Activated naive CD8-positive, alpha-beta T cell treated with anti-CD3 and anti-CD28 coated beads, Interleukin-2, amount 50 U/mL, for 16 hours (primary cell): ENCODE measurements around the gene ZFAND3.
"Not testable (repeated sequence)": the region's sequence is repeated elsewhere in the genome, so short reads cannot be mapped to it uniquely, and the experiment has no call there.

Source experiments
- DNase-seq: peaks from one replicate; pipeline ENCODE4 v3.0.0-alpha.2; 2020; ENCODE audit warnings: low read depth, low spot score

Gene ZFAND3

DNA sequence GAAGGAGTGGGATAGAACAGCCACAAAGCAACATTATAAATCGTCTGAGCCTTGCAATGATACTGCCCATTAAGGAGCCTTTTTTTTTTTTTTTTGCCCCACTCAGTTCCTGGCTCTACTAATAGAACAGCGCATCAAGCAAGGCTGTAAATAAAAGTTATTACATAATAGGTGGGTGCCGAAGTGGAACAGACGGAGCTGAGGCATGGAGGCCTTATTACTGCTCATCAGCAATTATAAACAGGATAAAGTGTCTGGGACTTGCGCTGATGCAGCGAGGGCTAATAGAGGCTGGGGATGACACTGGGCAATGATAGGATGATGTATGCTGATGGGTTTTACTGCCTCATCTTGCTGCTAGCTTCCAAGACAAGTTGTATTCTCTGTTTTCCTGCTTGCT lies 272.1 kb downstream of the ZFAND3 start:
- no peak for DNase-seq

DNA sequence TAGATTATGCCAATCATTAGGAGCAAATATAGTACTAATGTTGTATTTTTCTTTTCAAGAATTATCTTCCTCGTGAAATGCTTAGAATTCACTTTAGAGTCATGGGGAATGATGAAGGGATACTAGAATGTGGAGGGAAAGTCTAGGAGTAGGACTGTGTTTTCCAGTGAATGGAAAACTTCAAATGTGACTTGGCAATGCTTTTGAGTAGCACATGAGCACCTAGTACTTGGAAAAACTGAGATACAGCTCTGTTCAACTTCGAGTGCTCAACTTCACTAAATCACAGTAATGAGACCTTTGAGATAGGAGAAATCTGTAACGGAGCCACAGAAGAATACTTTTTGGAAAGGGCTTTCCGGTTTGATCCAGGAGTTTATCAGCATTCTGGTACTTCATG lies 272.9 kb downstream of the ZFAND3 start:
- DNase-seq = no peak

DNA sequence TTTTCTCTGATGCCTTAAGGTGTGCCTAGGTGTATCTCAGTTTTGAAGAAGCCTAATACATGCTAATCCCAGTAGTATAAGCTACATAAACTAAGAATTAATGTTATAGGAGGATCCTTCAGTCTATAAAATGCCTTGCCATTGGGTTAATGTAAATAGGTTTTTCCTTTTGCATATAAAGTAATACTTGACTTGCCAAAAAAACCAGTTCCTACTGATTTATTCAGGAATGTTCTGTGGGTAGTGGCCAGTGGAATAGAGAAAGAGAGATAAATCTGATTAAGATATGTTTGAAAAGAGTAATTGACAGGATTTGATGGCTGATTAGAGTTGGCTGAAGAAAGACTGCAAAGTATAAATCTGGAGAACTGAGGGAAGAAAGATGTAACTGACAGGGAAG lies 273.4 kb downstream of the ZFAND3 start:
- no peak for DNase-seq

GRCh38 chr6:38095054-38095453 lies 275.5 kb downstream of the ZFAND3 start:
- DNase-seq = no peak

DNA sequence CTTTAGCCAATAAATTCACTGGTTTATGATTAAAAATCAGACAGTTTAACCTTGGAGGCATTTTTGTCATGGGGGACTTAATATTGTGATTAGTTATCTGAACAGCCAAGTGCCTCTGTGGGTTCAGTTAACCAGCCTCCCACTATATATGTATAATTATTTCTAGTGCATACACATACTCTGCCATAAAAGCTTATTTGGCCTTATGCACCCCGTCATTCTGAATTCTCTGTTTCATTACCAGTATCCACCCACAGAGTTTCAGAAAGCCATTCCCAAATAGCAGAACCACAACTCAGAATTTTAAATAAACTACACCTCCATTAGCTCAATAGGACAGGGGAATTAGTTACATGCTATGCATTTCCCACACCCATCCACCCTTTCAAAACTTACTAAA lies 279.7 kb downstream of the ZFAND3 start:
- DNase-seq = no peak

GRCh38 chr6:38100380-38100779 lies 280.9 kb downstream of the ZFAND3 start:
- no peak for DNase-seq

DNA sequence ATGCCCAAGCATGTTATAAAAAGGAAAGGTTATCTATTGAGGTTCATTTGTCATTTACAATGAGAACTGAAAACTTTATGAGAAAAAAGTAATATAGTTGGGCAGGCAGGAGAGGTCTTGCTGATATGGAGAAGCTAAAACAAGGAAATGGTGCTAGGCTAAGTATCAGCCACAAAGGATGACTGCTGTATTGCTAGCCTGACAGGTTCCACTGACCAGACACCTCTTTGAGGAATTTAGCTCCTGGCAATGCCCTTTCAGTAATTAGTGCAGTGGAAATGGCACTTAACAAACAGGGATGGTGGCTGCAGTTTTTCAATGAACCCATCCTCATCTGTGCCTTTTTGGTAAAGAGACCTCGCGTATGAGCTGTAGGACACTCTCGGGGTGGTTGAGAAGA lies 284.4 kb downstream of the ZFAND3 start:
- DNase-seq = no peak

DNA sequence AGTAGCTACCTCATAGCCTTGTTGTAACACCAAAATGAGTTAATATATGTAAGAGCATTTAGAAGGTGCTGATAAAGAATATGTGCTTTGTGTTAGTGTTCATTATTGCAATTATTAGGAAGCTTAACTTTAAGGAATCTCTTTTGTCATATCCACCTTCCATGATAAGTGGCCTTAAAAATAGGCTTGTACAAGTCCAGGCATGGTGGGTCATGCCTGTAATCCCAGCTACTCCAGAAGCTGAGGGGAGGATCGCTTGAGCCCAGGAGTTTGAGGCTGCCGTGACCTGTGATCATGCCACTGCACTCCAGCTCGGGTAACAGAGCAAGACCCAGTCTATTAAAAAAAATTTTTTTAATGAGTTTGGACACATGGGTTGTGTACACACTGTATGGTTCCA lies 285.5 kb downstream of the ZFAND3 start:
- no peak for DNase-seq

- DNase-seq = no peak
These were observed 287.5 kb downstream of the ZFAND3 start for GRCh38 chr6:38107073-38107472.

DNA sequence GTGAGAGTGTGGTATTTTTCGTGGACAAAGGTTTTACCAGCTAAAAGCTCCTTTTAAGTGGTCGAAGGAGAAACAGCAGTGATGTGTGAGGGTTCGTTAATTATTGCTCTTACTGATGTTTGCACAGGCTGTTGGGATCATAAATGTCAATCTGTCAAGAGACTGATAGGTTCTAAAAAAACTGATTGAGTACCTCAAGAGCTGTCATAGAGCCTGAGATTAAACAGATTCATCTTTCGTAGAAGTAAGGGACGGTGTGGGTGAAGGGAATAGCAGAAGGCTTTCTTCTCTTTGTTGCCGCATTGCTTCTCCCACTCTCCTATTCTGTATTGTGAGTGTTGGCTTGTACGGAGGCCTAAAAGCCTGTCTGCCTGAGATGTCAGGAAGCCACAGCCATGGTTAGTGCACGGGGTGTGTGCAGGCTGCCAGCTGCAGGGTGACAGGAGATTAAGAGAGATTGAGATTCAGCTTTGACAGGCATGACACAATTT lies 291.0 kb downstream of the ZFAND3 start:
- DNase-seq = no peak

GRCh38 chr6:38112181-38112580 lies 292.7 kb downstream of the ZFAND3 start:
- DNase-seq = no peak

- DNase-seq = no peak
These were observed 294.5 kb downstream of the ZFAND3 start for GRCh38 chr6:38113825-38114576.

DNA sequence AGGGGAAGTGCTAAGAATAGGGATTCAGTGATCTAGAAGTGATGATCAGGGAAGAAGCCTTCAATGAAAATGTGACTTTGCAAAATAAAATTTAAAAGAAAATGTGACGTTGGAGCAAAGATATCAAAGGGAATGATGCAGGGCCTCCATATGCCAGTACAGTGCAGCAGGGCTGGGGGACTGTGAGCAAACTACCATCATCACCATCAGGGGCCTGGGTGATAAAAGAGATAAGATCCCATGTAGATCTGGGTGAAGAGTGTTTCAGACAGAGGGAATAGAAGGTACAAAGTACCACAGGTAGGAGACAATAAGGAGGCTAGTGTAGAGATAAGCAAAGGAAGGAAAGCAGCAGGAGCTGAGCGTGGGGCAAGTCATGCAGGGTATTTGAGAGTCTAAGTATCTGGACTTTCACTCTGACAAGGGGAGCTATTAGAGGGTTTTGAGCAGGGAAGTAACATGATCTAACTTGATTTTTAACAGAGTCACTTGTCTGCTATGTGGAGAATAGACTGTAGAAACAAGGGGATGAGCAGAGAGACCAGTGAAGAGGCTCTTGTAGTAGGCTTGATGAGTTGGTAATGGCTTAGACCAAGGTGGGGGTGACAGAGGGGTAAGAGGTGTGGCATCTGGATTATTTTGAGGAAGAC lies 295.6 kb downstream of the ZFAND3 start:
- DNase-seq = no peak

DNA sequence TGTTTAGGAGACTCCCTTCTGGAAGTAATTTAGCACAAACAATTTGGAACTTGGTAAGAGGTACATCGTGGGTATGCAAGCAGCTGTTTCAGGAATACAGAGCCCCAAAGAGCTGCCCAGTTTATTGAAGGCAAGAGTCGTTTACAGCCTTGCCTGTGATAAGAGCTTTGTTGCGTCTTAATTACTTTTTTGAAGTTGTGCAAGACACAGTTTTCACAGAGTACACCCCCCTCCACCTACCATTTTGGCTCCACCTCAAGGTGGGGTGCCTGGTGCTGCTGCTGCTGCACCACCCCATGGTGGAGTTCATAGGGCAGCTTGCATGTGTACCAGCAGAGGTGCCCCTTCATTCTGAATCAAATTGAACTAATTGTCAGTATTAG lies 296.1 kb downstream of the ZFAND3 start:
- no peak for DNase-seq

GRCh38 chr6:38116248-38116647 lies 296.7 kb downstream of the ZFAND3 start:
- no peak for DNase-seq

- DNase-seq = no peak
These were observed 297.8 kb downstream of the ZFAND3 start for GRCh38 chr6:38117281-38117680.

GRCh38 chr6:38118791-38119365 lies 299.4 kb downstream of the ZFAND3 start:
- no peak for DNase-seq

GRCh38 chr6:38119516-38119915 lies 300.0 kb downstream of the ZFAND3 start:
- DNase-seq = no peak

- not testable (repeated sequence) for DNase-seq
These were observed 304.8 kb downstream of the ZFAND3 start for GRCh38 chr6:38124224-38124926.

GRCh38 chr6:38127284-38127683 lies 307.8 kb downstream of the ZFAND3 start:
- no peak for DNase-seq

DNA sequence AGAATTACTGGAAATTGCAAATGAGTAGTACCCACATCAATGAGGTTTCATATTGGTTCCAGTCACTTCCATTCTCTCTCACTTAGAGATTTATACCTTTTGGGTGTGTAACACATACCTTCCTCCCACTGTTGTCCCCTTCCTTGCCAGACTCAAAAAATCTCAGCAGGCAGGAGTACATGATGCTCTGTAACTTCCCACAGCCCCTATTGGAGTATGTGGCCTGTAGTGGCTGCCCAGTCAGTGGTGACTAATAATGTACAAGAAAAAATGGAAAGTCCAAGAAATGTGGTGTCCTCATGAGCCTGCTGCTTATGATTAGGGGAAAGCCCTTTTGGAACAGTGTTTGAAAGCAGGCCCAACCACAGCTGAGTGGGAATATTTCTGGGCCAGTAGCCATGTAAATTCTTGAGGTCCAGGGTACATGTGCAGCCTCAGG lies 312.0 kb downstream of the ZFAND3 start:
- no peak for DNase-seq
